OCI-LY3 (cell line): ENCODE results near the gene ACP3.

Source experiments
- H2AFZ ChIP-seq: fragments of 200-600, 300-600 bp; shearing (Covaris generic); 2 replicates; pipeline ENCODE4 v1.6.0; 2014; ENCODE audit warnings: antibody characterized with exemption, low read depth, low read length
- H3K27ac ChIP-seq: fragments of 200-600, 300-600 bp; sonication (generic); 2 replicates; pipeline ENCODE4 v1.5.1; 2014; ENCODE audit warnings: mild to moderate bottlenecking, low read length, moderate library complexity, mixed read lengths
- H3K27me3 ChIP-seq: fragments of 200-600, 300-600 bp; sonication (generic); 2 replicates; pipeline ENCODE4 v1.6.1; 2014; ENCODE audit warnings: low read depth, low read length, mixed read lengths
- H3K36me3 ChIP-seq: fragments of 200-600, 300-600 bp; sonication (generic); replicated peaks from 2 replicates; pipeline ENCODE3; 2014; ENCODE audit warnings: low read depth, low read length, mixed read lengths
- H3K4me1 ChIP-seq: fragments of 300-600, 200-600 bp; sonication (generic); 2 replicates; pipeline ENCODE4 v1.6.1; 2014; ENCODE audit warnings: low read length, mixed read lengths
- H3K4me2 ChIP-seq: fragments of 200-600, 300-600 bp; sonication (generic); 2 replicates; pipeline ENCODE4 v1.6.1; 2014; ENCODE audit warnings: low read length, mixed read lengths
- H3K4me3 ChIP-seq: fragments of 300-600, 200-600 bp; sonication (generic); 2 replicates; pipeline ENCODE4 v1.5.1; 2014; ENCODE audit warnings: antibody characterized with exemption, mild to moderate bottlenecking, low read length, moderate library complexity
- H3K79me2 ChIP-seq: fragments of 300-600, 200-600 bp; shearing (Covaris generic); 2 replicates; pipeline ENCODE4 v1.6.1; 2014; ENCODE audit warnings: mild to moderate bottlenecking, low read length, mixed read lengths
- H3K9ac ChIP-seq: fragments of 300-600, 200-600 bp; shearing (Covaris generic); 2 replicates; pipeline ENCODE4 v1.6.0; 2014; ENCODE audit warnings: mild to moderate bottlenecking, low read length, moderate library complexity
- H3K9me3 ChIP-seq: fragments of 200-600, 300-600 bp; shearing (Covaris generic); 2 replicates; pipeline ENCODE4 v1.6.1; 2014; ENCODE audit warnings: low read length, mixed read lengths; ENCODE audit not compliant: insufficient read depth
- H4K20me1 ChIP-seq: fragments of 200-600, 300-600 bp; sonication (generic); 2 replicates; pipeline ENCODE4 v1.6.1; 2016; ENCODE audit warnings: low read length, mixed read lengths; ENCODE audit not compliant: insufficient read depth
- EZH2phosphoT487 ChIP-seq: fragments of 200-600 bp; shearing (Covaris generic); IDR thresholded peaks from 2 replicates; pipeline ENCODE4 v1.6.1; 2018; ENCODE audit warnings: antibody characterized with exemption, mixed run types, low read depth
- TF ChIP-seq, protein P1 (sequence below): fragments of 200-600, 300-600 bp; sonication (generic); IDR thresholded peaks from 2 replicates; pipeline ENCODE4 v1.5.1; 2014; ENCODE audit warnings: antibody characterized with exemption, low read length, low read depth

ACP3 gene

DNA sequence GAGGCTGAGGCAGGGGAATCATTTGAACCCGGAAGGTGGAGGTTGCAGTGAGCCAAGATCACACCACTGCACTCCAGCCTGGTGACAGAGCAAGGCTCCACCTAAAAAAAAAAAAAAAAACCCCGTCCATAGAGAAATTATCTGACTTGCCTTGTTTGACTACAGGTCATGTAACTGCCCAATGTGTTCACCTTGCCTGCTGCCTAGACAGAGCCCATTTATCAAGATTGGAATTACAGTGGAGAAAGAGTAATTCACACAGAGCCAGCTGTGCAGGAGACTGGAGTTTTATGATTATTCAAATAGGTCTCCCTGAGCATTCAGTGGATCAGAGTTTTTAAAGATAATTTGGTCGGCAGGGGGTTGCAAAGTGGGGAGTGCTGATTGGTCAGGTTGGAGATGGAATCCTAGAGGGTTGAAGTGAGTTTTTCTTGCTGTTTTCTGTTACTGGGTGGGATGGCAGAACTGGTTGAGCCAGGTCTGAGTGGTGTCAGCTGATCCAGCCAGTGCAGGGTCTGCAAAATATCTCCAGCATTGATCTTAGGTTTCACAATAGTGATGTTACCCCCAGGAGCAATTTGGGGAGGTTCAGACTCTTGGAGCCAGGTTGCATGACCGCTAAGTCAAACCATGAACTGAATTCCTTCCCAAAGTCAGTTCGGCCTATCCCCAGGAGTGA, 40.8 kb upstream of the ACP3 start:
- Histone ChIP-seq H3K4me2 (no peak overlapping the region), H3K79me2 (no peaks in the 10 kb centered on the region), H4K20me1 (no peaks in the 10 kb centered on the region), H3K27ac (no peak overlapping the region), H2AFZ (no peak overlapping the region), H3K9ac (no peak overlapping the region), H3K4me3 (no peak overlapping the region), H3K36me3 (no peaks in the 10 kb centered on the region), H3K27me3 (no peaks in the 10 kb centered on the region; the same call in 1 of the 2 replicates), H3K9me3 (no peaks in the 10 kb centered on the region), H3K4me1 (0 out of 2 replicates have a peak, but pooled peaks cover 3% of the 10 kb centered on the region)
- TF ChIP-seq EZH2phosphoT487 = no peak
- TF ChIP-seq, protein P1, sequence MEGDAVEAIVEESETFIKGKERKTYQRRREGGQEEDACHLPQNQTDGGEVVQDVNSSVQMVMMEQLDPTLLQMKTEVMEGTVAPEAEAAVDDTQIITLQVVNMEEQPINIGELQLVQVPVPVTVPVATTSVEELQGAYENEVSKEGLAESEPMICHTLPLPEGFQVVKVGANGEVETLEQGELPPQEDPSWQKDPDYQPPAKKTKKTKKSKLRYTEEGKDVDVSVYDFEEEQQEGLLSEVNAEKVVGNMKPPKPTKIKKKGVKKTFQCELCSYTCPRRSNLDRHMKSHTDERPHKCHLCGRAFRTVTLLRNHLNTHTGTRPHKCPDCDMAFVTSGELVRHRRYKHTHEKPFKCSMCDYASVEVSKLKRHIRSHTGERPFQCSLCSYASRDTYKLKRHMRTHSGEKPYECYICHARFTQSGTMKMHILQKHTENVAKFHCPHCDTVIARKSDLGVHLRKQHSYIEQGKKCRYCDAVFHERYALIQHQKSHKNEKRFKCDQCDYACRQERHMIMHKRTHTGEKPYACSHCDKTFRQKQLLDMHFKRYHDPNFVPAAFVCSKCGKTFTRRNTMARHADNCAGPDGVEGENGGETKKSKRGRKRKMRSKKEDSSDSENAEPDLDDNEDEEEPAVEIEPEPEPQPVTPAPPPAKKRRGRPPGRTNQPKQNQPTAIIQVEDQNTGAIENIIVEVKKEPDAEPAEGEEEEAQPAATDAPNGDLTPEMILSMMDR = no peak

DNA sequence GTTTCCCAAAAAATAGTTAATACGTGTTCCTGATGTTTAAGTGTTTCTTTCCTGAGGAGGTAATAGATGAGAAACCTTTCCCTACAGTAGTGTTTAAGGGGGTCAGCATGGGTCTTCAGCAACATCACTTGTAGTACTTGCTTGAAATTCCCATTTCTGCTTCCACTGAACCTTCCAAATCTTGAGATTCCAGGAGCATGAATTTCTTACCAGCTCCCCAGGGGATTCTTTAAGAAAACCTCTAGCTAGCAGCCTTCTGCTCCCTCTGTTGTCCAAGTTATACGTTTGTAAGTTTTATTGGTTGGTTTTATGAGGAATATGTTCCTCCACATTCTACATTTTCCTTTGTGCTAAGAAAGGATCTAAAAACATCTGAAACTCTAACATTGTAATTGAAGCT, 38.2 kb upstream of the ACP3 start:
- Histone ChIP-seq H3K4me2 (no peak overlapping the region), H3K9ac (no peak overlapping the region), H3K27ac (no peak overlapping the region), H3K79me2 (no peaks in the 10 kb centered on the region), H4K20me1 (no peaks in the 10 kb centered on the region), H3K4me3 (no peak overlapping the region), H3K4me1 (peaks cover 10% of the 10 kb centered on the region), H3K27me3 (no peaks in the 10 kb centered on the region), H3K9me3 (no peaks in the 10 kb centered on the region), H2AFZ (no peak overlapping the region), H3K36me3 (no peaks in the 10 kb centered on the region)
- no peak for TF ChIP-seq EZH2phosphoT487
- TF ChIP-seq, protein P1 = no peak

DNA sequence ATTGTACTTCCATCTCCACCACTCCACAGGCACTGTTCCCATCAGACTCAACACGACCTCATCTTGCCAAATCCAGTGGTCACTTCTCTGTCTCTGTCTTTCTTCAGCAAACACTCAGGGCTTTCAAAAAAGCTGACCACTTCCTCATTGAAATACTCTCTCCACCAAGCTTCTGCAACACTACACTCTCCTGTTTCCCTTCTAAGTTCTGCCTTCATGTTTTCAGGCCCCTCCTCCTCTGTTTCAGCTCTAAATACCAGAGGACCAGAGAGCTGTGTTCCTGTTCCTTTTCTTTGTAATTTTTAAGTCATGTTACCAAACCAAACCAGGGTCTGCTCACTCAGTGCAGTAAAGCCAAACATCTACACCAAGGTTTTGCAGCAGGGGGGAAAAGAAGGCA, 33.8 kb upstream of the ACP3 start:
- Histone ChIP-seq H3K4me1 (peaks cover 21% of the 10 kb centered on the region), H4K20me1 (no peaks in the 10 kb centered on the region), H2AFZ (peak overlapping the region; percentile 90), H3K27ac (peak overlapping the region; percentile 42), H3K9me3 (peaks cover 7% of the 10 kb centered on the region), H3K79me2 (no peaks in the 10 kb centered on the region), H3K4me2 (peak overlapping the region; percentile 91), H3K4me3 (no peak overlapping the region), H3K9ac (peak overlapping the region; percentile 8; the same call in 1 of the 2 replicates), H3K27me3 (no peaks in the 10 kb centered on the region), H3K36me3 (no peaks in the 10 kb centered on the region)
- TF ChIP-seq, protein P1 = no peak
- no peak for TF ChIP-seq EZH2phosphoT487

DNA sequence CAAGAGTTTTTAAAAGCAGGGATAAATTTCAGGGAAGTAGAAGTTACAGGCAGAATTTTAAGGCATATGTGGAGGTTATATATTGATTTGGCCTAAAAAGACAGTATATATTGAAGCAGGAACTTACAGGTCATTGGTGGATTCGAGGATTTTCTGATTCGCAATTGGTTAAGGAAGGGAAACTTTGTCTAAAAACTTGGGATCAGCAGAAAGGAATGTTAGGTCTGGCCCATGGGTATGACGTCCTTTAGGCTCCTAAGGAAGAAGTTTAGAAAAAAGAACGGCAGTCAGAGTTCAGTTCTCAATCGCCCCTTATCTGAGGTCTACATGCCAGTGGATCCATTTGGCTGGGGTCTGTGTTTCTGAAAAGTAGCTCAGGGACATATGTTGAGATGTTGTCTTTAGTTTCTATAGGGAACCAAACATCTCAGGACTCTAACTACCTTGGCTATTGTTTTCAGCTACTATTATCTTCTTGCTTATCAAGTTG, 33.2 kb upstream of the ACP3 start:
- no peaks in the 10 kb centered on the region for H4K20me1 ChIP-seq
- H3K36me3 ChIP-seq = no peaks in the 10 kb centered on the region
- H3K27ac ChIP-seq = peak overlapping the region; percentile 42
- peaks cover 21% of the 10 kb centered on the region for H3K4me1 ChIP-seq
- peak overlapping the region; percentile 8; the same call in 1 of the 2 replicates for H3K9ac ChIP-seq
- H3K4me2 ChIP-seq = peak overlapping the region; percentile 91
- peak overlapping the region; percentile 73; the same call in 1 of the 2 replicates for H3K4me3 ChIP-seq
- H2AFZ ChIP-seq = peak overlapping the region; percentile 90
- H3K27me3 ChIP-seq = no peaks in the 10 kb centered on the region
- TF ChIP-seq EZH2phosphoT487 = no peak
- TF ChIP-seq, protein P1 = no peak
- peaks cover 7% of the 10 kb centered on the region for H3K9me3 ChIP-seq
- no peaks in the 10 kb centered on the region for H3K79me2 ChIP-seq
